ENCODE data around the gene PDZD8. TPM values are rescaled to one million over a fixed set of nuclear protein-coding genes. Genes with fewer than 3 reads are reported as not detected.
A peak's percentile ranks its signal among the peaks of the same experiment; 100 is the strongest.

Gene PDZD8
- total RNA-seq, 2 experiments from 2014 or later, result 10.5 to 26.4 TPM

DNA sequence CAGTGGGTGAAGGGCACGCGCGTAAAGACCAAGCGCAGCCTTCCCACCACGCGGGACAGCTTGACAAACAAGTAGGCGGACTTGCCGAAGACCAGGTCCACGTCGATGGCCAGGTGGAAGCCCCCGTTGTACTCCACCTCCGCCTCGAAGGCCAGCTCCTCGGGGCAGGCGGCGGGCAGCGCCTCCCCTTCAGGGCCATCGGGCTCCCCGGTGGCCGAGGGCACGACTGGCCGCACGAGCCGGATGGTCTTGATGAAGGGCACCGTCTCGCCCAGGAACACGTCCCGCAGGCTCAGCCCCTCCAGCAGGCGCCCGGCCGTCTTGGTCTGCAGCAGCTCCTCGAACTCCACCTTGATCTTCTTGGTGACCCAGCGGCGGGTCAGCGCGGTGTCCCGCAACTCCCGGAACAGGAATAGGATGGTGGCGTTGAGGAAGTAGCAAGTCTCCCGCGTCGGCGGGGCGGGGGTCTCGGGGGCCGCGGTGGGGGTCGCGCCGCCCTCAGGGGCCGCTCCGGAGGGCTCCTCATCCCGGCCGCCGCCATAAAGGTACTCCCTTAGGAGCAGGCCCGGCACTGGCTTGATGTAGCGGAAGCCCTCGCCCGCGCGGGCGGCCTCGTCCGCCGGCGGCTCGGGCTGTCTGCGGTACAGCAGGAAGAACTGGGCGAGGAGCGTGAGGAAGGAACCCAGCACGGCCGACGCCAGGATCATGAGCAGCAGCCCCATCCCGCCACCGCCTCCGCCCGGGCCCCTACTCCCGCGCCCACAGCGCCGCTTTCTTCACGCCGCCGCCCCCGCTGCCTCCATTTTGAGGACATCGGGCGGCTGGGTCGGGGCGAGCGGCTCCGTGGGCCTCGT, 507 bp downstream of the PDZD8 start:
- no peaks in the 10 kb centered on the region for H3K9me2 ChIP-seq (ENCODE audit: insufficient read depth, low read length)
- CTCF ChIA-PET (ENCODE audit: unreplicated experiment), result no interaction called here
- H2AFZ ChIP-seq (ENCODE audit: low read length), result peak overlapping the region; percentile 52
- H3K79me2 ChIP-seq (ENCODE audit: insufficient read depth, low read depth, low read length), result peaks cover 51% of the 10 kb centered on the region
- POLR2A ChIA-PET, result interaction anchor here (0.6 to 1.3 kb wide), 4 partner anchors 9 to 396 kb away, joined by 3 to 4 read pairs (median 3); no protein-coding TSS in a partner anchor
- H3K9me3 ChIP-seq (ENCODE audit: low read length), result no peaks in the 10 kb centered on the region
- no TSS peak for BruUV-seq (replicated peaks)
- peak overlapping the region; percentile 34 for H3K27ac ChIP-seq (ENCODE audit: low read depth, low read length, poor library complexity, severe bottlenecking)
- peak; percentile 67 for DNase-seq (ENCODE audit: low spot score)
- TF ChIP-seq EZH2phosphoT487 (IDR thresholded peaks at IDR 0.05; ENCODE audit: borderline replicate concordance, low read depth, low read length) (no peak), CTCF (conservative IDR thresholded peaks at IDR 0.05; ENCODE audit: low read length) (no peak)
- H3K4me3 ChIP-seq (ENCODE audit: low read depth, low read length, poor library complexity, severe bottlenecking), result peak overlapping the region; percentile 97
- H3K36me3 ChIP-seq (ENCODE audit: insufficient read depth, low read length), result peaks cover 5% of the 10 kb centered on the region; the same call in 1 of the 2 replicates
- H4K20me1 ChIP-seq (ENCODE audit: insufficient read depth, low read length), result peaks cover 28% of the 10 kb centered on the region
- H3K4me1 ChIP-seq (ENCODE audit: insufficient read depth, low read length, poor library complexity, severe bottlenecking), result peaks cover 21% of the 10 kb centered on the region
- intact Hi-C loops (cut with micrococcal nuclease; ENCODE audit: unreplicated experiment), result loop anchor here (5.0 kb wide), 1 partner anchor 673 kb away; the partner anchor contains the start of gene RAB11FIP2
- peak overlapping the region; percentile 93 for H3K4me2 ChIP-seq (ENCODE audit: low read length)

DNA sequence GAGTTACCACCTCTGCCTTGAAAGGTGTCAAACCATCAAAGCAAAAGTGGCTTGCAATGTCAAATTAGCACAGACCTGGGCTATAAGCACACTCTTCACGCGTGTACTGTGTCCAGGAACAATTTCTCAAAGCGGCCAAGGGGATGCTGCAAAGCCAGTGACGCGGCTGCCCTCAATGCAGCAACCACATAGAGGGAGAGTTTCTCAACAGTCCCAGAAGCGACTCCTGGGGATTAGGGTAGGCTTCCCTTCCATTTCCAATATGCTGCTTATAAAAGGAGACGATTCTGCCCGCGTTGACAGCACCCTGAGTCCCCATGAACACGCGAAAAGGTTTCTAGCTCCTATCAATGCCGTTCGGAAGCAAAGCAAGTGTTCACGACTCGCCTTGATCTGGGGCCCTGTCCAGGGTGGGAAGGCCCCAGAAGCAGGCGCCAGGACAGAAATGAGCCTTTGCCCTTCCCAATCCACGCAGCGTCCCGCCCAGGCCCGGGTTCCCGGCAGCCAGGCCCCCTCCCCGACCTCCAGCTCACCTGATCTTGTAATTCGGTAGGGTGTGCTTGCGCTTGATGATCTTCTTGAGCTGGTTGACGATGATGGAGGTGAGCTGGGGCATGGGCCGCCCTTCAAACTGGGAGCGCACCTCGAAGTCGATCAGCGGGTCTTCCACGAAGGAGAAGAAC, 1.3 kb downstream of the PDZD8 start:
- no peak overlapping the region for H3K27ac ChIP-seq (ENCODE audit: low read depth, low read length, poor library complexity, severe bottlenecking)
- no TSS peak for BruUV-seq (replicated peaks)

More for the DNA sequence above, 1.3 kb downstream of the PDZD8 start:
- Histone ChIP-seq H2AFZ (ENCODE audit: low read length) (no peak overlapping the region; the same call in 1 of the 2 replicates), H4K20me1 (ENCODE audit: insufficient read depth, low read length) (peaks cover 28% of the 10 kb centered on the region), H3K36me3 (ENCODE audit: insufficient read depth, low read length) (peaks cover 8% of the 10 kb centered on the region; the same call in 1 of the 2 replicates), H3K4me1 (ENCODE audit: insufficient read depth, low read length, poor library complexity, severe bottlenecking) (peaks cover 21% of the 10 kb centered on the region), H3K4me2 (ENCODE audit: low read length) (peak overlapping the region; percentile 93), H3K9me2 (ENCODE audit: insufficient read depth, low read length) (no peaks in the 10 kb centered on the region), H3K9me3 (ENCODE audit: low read length) (no peaks in the 10 kb centered on the region), H3K79me2 (ENCODE audit: insufficient read depth, low read depth, low read length) (peaks cover 57% of the 10 kb centered on the region), H3K4me3 (ENCODE audit: low read depth, low read length, poor library complexity, severe bottlenecking) (peak overlapping the region; percentile 97)
- TF ChIP-seq EZH2phosphoT487 (IDR thresholded peaks at IDR 0.05; ENCODE audit: borderline replicate concordance, low read depth, low read length), result no peak
- TF ChIP-seq CTCF (conservative IDR thresholded peaks at IDR 0.05; ENCODE audit: low read length), result no peak
- POLR2A ChIA-PET, result interaction anchor here (0.6 to 1.3 kb wide), 4 partner anchors 9 to 397 kb away, joined by 3 to 4 read pairs (median 3); no protein-coding TSS in a partner anchor
- DNase-seq (ENCODE audit: low spot score), result peak; percentile 37
- intact Hi-C loops (cut with micrococcal nuclease; ENCODE audit: unreplicated experiment), result no loop called here
- CTCF ChIA-PET (ENCODE audit: unreplicated experiment), result no interaction called here

All from OCI-LY7 (cell line).